CD14-positive monocyte (primary cell): Measurements from ENCODE around the gene KL. TPM values are rescaled to one million over a fixed set of nuclear protein-coding genes. Genes with fewer than 3 reads are reported as not detected.

Experiments
- DNase-seq, 3 donors: peaks; one replicate each; pipeline ENCODE4 v3.0.0-alpha.2; 2011 to 2022
- H2AFZ ChIP-seq: 2 replicates; pipeline ENCODE4 v1.6.0; 2012; ENCODE audit warnings: mild to moderate bottlenecking, low read depth, low read length, inconsistent platforms; ENCODE audit not compliant: insufficient read depth, poor library complexity, severe bottlenecking
- H3K27ac ChIP-seq, 2 donors: 1 replicate in 1 of 2; 2 replicates in 1 of 2; pipeline ENCODE4 v1.5.1; 2012 to 2013; ENCODE audit warnings: low read length in 2 of 2, control low read depth in 1 of 2, inconsistent platforms in 1 of 2, low read depth in 1 of 2, mild to moderate bottlenecking in 1 of 2
- H3K27me3 ChIP-seq, 2 donors: one replicate each; pipeline versions ENCODE4 v1.6.0 to v1.6.1; 2011 to 2013; ENCODE audit warnings: low read length in 2 of 2; ENCODE audit not compliant: control insufficient read depth in 2 of 2, insufficient read depth in 2 of 2
- H3K36me3 ChIP-seq, 2 donors: replicated peaks in 1 of 2; 1 replicate in 1 of 2; 2 replicates in 1 of 2; pipeline versions ENCODE4 v1.5.1 to v1.6.1; 2012 to 2013; ENCODE audit warnings: low read length in 2 of 2, control low read depth in 1 of 2, inconsistent platforms in 1 of 2, mild to moderate bottlenecking in 1 of 2; ENCODE audit not compliant: insufficient read depth in 2 of 2, control insufficient read depth in 1 of 2
- H3K4me1 ChIP-seq, 2 donors: 1 replicate in 1 of 2; 2 replicates in 1 of 2; pipeline versions ENCODE4 v1.5.1 to v1.6.1; 2012 to 2013; ENCODE audit warnings: low read length in 2 of 2, control low read depth in 1 of 2, inconsistent platforms in 1 of 2, mild to moderate bottlenecking in 1 of 2, moderate library complexity in 1 of 2; ENCODE audit not compliant: insufficient read depth in 2 of 2, control insufficient read depth in 1 of 2
- H3K4me2 ChIP-seq: replicated peaks from 2 replicates; pipeline ENCODE3; 2012; ENCODE audit warnings: low read length, moderate library complexity, mild to moderate bottlenecking; ENCODE audit not compliant: poor library complexity, severe bottlenecking; ENCODE audit errors: extremely low read depth
- H3K4me3 ChIP-seq, 3 experiments: fragments of 200-600 bp in 1 of 3; sonication (generic) in 1 of 3; replicated peaks in 1 of 3; 1 replicate in 2 of 3; 2 replicates in 1 of 3; pipeline ENCODE4 v1.5.1; 2011 to 2013; ENCODE audit warnings: low read length in 3 of 3, mild to moderate bottlenecking in 3 of 3, control low read depth in 2 of 3, low read depth in 2 of 3, inconsistent platforms in 1 of 3, moderate library complexity in 1 of 3
- H3K79me2 ChIP-seq: 2 replicates; pipeline ENCODE4 v1.6.0; 2012; ENCODE audit warnings: mild to moderate bottlenecking, control low read depth, inconsistent platforms, low read length, moderate library complexity; ENCODE audit not compliant: insufficient read depth
- H3K9ac ChIP-seq: 2 replicates; pipeline ENCODE4 v1.6.0; 2017; ENCODE audit warnings: low read length, mild to moderate bottlenecking; ENCODE audit not compliant: insufficient read depth, poor library complexity, severe bottlenecking
- H3K9me3 ChIP-seq, 2 donors: replicated peaks in 1 of 2; 1 replicate in 1 of 2; 2 replicates in 1 of 2; pipeline versions ENCODE4 v1.5.1 to v1.6.1; 2012 to 2013; ENCODE audit warnings: low read length in 2 of 2, control low read depth in 1 of 2; ENCODE audit not compliant: control insufficient read depth in 1 of 2, insufficient read depth in 1 of 2
- H4K20me1 ChIP-seq: 2 replicates; pipeline ENCODE4 v1.6.0; 2012; ENCODE audit warnings: mild to moderate bottlenecking, low read length, control low read depth, moderate library complexity; ENCODE audit not compliant: insufficient read depth
- H3K27ac Mint-ChIP-seq, 7 donors: one replicate each; pipeline ENCODE4 v1.8.0; 2020; ENCODE audit warnings: mild to moderate bottlenecking in 7 of 7, mixed read lengths in 7 of 7, moderate library complexity in 6 of 7, inconsistent platforms in 2 of 7
- H3K27me3 Mint-ChIP-seq, 3 donors: one replicate each; pipeline ENCODE4 v1.8.0; 2021 to 2022; ENCODE audit warnings: low read depth in 3 of 3, mild to moderate bottlenecking in 3 of 3, mixed read lengths in 3 of 3, moderate library complexity in 3 of 3, inconsistent platforms in 1 of 3
- H3K36me3 Mint-ChIP-seq, 2 donors: one replicate each; pipeline ENCODE4 v1.8.0; 2020; ENCODE audit warnings: mixed read lengths in 2 of 2, inconsistent platforms in 1 of 2, mild to moderate bottlenecking in 1 of 2
- H3K4me1 Mint-ChIP-seq: one replicate; pipeline ENCODE4 v1.8.0; 2020; ENCODE audit warnings: mild to moderate bottlenecking, mixed read lengths
- H3K4me3 Mint-ChIP-seq, 2 donors: one replicate each; pipeline ENCODE4 v1.8.0; 2020; ENCODE audit warnings: mild to moderate bottlenecking in 2 of 2, mixed read lengths in 2 of 2, moderate library complexity in 1 of 2
- H3K9me3 Mint-ChIP-seq, 7 donors: one replicate each; pipeline ENCODE4 v1.8.0; 2020 to 2022; ENCODE audit warnings: mixed read lengths in 7 of 7, mild to moderate bottlenecking in 6 of 7, moderate library complexity in 6 of 7, inconsistent platforms in 2 of 7
- WGBS: methylation state at CpG from one replicate; pipeline ENCODE4 v1.1.5; 2013; ENCODE audit warnings: missing lambda C conversion rate; ENCODE audit not compliant: insufficient coverage; 5-methylcytosine and 5-hydroxymethylcytosine counted together
- intact Hi-C, 2 donors: fragments of 100-400 bp; cut with micrococcal nuclease; formaldehyde crosslinking; loops; one replicate each; pipeline versions ENCODE4 v1.15.0 to v1.15.1; 2023
- polyA plus RNA-seq, 3 donors: library from polyadenylated mRNA; depleted of rRNA in 1 of 3; unstranded in 2 of 3; stranded (reverse) in 1 of 3; fragments of 300-500 nt in 2 of 3; fragments of >200 nt in 1 of 3; fragmentation: Illumina TruSeq in 2 of 3; gene quantifications; 1 replicate in 2 of 3; 2 replicates in 1 of 3; pipeline ENCODE4 v1.2.3, GENCODE V29; 2012 to 2021
- TF ChIP-seq, protein P1 (sequence below): fragments of 200-600 bp; IDR thresholded peaks from one replicate; pipeline ENCODE4 v1.8.0; 2022; ENCODE audit warnings: antibody characterized with exemption, mild to moderate bottlenecking

Gene KL
- polyA plus RNA-seq, 3 donors, result 0.24 to 1.4 (median 0.75) TPM

DNA sequence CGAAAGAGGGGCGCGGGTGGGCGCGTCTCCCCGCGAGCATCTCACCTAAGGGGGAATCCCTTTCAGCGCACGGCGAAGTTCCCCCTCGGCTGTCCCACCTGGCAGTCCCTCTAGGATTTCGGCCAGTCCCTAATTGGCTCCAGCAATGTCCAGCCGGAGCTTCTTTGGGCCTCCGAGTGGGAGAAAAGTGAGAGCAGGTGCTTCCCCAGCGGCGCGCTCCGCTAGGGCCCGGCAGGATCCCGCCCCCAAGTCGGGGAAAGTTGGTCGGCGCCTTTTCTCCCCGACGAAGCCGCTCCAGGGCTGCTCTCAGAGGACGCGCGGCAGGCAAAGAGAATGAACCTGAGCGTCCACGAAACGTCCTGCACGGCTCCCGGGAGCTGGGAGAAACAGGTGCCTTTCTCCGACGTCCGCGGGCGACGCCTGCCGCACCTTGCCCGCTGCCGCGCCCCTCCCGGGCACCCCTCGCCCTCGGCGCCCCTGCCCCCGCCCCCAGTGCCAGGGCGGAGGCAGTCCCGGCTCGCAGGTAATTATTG is 366 bp upstream of the KL start:
- H3K4me3 ChIP-seq, result peak overlapping the region in 2 of 3 experiments; percentile 34 to 65

GRCh38 chr13:33017323-33017929 is 1.2 kb downstream of the KL start:
- Histone ChIP-seq H2AFZ (peak overlapping the region; percentile 82), H3K9ac (peak overlapping the region; percentile 50), H3K4me2 (peak overlapping the region; percentile 80), H3K4me1 (peaks cover 23 to 25% of the 10 kb centered on the region in 2 donors), H3K36me3 (no peaks in the 10 kb centered on the region), H3K79me2 (no peaks in the 10 kb centered on the region), H3K27ac (no peak overlapping the region), H3K4me3 (peak overlapping the region; percentile 29 to 73 (median 46)), H4K20me1 (no peaks in the 10 kb centered on the region), H3K9me3 (peaks cover 0 to 13% of the 10 kb centered on the region in 2 donors), H3K27me3 (peaks cover 37 to 78% of the 10 kb centered on the region in 2 donors)
- Mint-ChIP-seq H3K4me1 (peaks cover 19% of the 10 kb centered on the region), H3K27me3 (peaks cover 48 to 85% (median 54%) of the 10 kb centered on the region in 3 donors), H3K4me3 (peak overlapping the region; percentile 79 to 93), H3K9me3 (peaks cover 0 to 11% (median 10%) of the 10 kb centered on the region in 7 donors), H3K27ac (peak overlapping the region in 2 of 7 donors; percentile 31 to 60), H3K36me3 (peaks cover 11 to 15% of the 10 kb centered on the region in 2 donors)
- 9% methylated on average over 10 of the region's 15 CpGs for WGBS
- DNase-seq, result peak; percentile 46 to 60 (median 56)
- intact Hi-C loops, result no loop called here
- TF ChIP-seq, protein P1, sequence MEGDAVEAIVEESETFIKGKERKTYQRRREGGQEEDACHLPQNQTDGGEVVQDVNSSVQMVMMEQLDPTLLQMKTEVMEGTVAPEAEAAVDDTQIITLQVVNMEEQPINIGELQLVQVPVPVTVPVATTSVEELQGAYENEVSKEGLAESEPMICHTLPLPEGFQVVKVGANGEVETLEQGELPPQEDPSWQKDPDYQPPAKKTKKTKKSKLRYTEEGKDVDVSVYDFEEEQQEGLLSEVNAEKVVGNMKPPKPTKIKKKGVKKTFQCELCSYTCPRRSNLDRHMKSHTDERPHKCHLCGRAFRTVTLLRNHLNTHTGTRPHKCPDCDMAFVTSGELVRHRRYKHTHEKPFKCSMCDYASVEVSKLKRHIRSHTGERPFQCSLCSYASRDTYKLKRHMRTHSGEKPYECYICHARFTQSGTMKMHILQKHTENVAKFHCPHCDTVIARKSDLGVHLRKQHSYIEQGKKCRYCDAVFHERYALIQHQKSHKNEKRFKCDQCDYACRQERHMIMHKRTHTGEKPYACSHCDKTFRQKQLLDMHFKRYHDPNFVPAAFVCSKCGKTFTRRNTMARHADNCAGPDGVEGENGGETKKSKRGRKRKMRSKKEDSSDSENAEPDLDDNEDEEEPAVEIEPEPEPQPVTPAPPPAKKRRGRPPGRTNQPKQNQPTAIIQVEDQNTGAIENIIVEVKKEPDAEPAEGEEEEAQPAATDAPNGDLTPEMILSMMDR, result peak; percentile 54

More for the DNA sequence above, 366 bp upstream of the KL start:
- H3K9me3 Mint-ChIP-seq, result peaks cover 1 to 14% (median 11%) of the 10 kb centered on the region in 7 donors
- TF ChIP-seq, protein P1, result no peak
- Histone ChIP-seq H3K9me3 (peaks cover 0 to 13% of the 10 kb centered on the region in 2 donors), H3K36me3 (no peaks in the 10 kb centered on the region), H3K79me2 (no peaks in the 10 kb centered on the region), H3K9ac (no peak overlapping the region), H4K20me1 (no peaks in the 10 kb centered on the region), H3K4me1 (peaks cover 23 to 25% of the 10 kb centered on the region in 2 donors), H2AFZ (peak overlapping the region; percentile 59), H3K27ac (no peak overlapping the region), H3K27me3 (peaks cover 37 to 69% of the 10 kb centered on the region in 2 donors), H3K4me2 (peak overlapping the region; percentile 74)
- peaks cover 11 to 15% of the 10 kb centered on the region in 2 donors for H3K36me3 Mint-ChIP-seq
- H3K4me1 Mint-ChIP-seq, result peaks cover 19% of the 10 kb centered on the region
- intact Hi-C loops, result no loop called here
- DNase-seq, result no peak
- H3K27me3 Mint-ChIP-seq, result peaks cover 50 to 82% (median 54%) of the 10 kb centered on the region in 3 donors
- H3K27ac Mint-ChIP-seq, result no peak overlapping the region
- 2% methylated on average over 52 of the region's 52 CpGs for WGBS
- H3K4me3 Mint-ChIP-seq, result peak overlapping the region; percentile 71 to 89
